ENCODE measurements around the gene ZBTB7A. TPM values are rescaled to one million over a fixed set of nuclear protein-coding genes. Genes with fewer than 3 reads are reported as not detected.

ZBTB7A gene
- total RNA-seq, 1 donor from 2014 or later, result 30.0 TPM

DNA sequence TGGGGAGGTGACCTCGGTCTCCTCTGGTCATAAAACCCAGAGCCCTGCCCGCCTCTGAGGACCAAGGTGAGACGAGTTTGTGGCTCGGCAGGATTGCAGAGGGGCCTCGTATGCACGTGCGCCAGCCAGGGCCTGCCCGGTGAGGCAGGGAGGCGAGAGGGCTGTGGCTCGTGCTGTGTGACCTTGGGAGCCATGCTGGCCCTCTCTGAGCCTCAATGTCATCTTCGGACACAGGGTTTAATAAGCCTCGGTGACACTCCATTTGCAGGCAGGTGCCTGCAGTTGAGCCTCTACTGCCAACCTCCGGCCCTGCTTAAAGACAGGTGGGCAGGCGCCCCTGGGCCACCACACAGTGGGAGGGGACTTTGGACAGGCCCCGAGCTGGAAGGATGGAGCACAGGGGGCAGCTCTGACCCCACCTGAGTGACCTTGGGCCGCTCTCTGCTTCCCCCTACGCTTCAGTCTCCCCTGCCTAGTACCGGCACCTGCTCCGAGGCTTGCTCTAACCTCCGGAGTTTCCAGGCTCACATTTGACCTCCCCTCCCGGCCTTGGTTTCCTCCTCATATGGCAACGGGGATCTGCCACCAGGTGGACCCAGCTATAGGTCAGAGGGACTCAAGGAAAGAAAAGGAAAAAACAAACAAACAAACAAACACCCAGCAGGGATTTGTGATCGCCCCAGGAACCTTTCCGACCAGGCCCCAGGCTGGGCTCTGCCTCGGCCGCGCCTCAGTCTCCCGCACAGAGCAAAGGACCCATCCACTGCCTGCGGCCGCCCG lies 3.1 kb downstream of the ZBTB7A start:
- DNase-seq (ENCODE audit: extremely low spot score, unreplicated experiment), result no peak
- TF ChIP-seq, protein P1, sequence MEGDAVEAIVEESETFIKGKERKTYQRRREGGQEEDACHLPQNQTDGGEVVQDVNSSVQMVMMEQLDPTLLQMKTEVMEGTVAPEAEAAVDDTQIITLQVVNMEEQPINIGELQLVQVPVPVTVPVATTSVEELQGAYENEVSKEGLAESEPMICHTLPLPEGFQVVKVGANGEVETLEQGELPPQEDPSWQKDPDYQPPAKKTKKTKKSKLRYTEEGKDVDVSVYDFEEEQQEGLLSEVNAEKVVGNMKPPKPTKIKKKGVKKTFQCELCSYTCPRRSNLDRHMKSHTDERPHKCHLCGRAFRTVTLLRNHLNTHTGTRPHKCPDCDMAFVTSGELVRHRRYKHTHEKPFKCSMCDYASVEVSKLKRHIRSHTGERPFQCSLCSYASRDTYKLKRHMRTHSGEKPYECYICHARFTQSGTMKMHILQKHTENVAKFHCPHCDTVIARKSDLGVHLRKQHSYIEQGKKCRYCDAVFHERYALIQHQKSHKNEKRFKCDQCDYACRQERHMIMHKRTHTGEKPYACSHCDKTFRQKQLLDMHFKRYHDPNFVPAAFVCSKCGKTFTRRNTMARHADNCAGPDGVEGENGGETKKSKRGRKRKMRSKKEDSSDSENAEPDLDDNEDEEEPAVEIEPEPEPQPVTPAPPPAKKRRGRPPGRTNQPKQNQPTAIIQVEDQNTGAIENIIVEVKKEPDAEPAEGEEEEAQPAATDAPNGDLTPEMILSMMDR (IDR thresholded peaks at IDR 0.05), result no peak

DNA sequence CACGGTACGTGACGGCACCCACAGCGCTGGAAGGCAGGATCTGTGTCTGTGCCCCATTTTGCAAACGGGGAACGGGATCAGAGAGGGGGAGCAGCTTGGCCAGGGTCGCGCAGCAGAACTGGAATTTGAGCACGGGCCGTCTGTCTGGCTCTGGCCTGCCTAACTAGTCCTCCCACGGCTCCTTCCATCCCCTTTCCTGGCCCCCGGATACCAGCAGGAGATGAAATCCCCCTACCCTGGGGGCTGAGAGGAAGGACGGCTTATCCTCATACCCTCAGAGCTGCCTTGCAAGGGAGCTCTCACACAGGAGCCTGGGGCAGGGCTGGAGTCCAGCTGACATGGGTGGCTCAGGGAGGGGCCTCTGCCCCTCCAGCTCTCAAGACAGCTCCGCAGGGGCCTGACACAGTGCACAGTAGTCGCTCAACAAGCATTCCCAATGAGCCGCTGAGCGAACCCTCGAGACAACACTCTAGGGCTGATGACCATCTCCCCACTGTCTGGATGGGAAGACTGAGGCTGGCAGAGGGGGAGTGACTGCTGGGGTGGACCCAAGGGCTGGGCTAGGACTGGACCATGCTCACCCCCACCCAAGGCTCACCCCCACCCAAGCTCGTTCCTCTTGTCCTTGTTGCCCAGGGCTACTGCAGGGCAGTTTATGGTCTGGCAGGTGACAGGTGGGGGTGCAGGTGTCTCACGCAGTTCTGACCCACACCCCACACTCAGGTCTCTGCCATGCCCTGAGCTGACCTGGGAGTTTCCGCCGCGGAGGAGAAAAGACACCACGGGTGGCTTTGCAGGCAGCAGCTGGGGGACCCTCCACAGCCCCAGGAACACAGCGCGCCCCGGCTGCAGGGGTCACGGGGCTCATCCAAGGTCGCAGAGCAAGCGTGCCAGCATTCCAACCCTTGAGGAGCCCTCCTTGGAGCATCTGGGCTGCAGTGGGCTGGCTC lies 4.0 kb downstream of the ZBTB7A start:
- no peak for DNase-seq (ENCODE audit: extremely low spot score, unreplicated experiment)
- peak overlapping the region; percentile 27 for H3K27ac Mint-ChIP-seq (ENCODE audit: unreplicated experiment)
- TF ChIP-seq, protein P1 (IDR thresholded peaks at IDR 0.05), result no peak
- H3K36me3 Mint-ChIP-seq (ENCODE audit: unreplicated experiment), result no peaks in the 10 kb centered on the region
- peaks cover 29% of the 10 kb centered on the region for H3K4me1 Mint-ChIP-seq (ENCODE audit: unreplicated experiment)
- H3K9me3 Mint-ChIP-seq (ENCODE audit: unreplicated experiment), result no peaks in the 10 kb centered on the region
- H3K27me3 Mint-ChIP-seq (ENCODE audit: unreplicated experiment), result no peaks in the 10 kb centered on the region
- H3K4me3 Mint-ChIP-seq (ENCODE audit: unreplicated experiment), result no peak overlapping the region

More for the DNA sequence above, 3.1 kb downstream of the ZBTB7A start:
- Mint-ChIP-seq H3K27me3 (ENCODE audit: unreplicated experiment) (no peaks in the 10 kb centered on the region), H3K4me3 (ENCODE audit: unreplicated experiment) (peak overlapping the region; percentile 74), H3K9me3 (ENCODE audit: unreplicated experiment) (no peaks in the 10 kb centered on the region), H3K27ac (ENCODE audit: unreplicated experiment) (peak overlapping the region; percentile 75), H3K4me1 (ENCODE audit: unreplicated experiment) (peaks cover 29% of the 10 kb centered on the region), H3K36me3 (ENCODE audit: unreplicated experiment) (no peaks in the 10 kb centered on the region)

DNA sequence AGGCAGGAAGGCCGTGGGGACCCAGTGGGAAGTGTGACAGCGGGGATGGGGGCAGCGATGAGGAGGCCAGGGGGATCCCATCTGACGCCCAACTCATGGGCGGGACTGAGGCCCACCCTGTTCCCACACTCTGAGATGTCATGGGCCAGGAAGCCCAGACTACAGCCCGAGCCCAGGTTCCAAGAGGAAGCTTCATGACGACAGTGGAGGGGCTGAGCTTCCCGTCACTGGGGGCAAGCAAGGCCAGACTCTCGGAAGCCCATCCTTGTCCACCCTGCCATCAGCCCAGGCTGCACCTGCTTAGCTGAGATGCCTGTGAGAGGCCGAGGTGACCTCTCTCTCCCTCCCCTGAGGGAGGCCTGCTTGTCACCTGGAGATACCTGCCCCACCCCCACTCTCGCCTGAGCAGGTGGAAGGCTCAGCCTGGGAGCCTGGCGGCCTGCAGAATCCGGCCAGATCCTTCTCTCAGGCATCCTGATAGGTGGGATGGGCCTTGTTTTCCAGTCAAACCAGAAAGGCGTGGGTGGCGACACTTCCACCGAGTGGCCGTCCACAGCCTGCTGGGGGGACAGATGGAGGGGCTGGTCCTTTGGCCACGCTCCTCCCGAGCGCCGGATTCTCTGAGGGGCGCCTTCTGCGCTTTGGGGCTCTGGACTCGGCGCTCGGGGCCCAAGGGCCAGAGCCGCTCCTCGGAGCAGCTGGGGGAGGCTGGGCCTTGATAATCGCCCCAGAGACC lies 4.8 kb downstream of the ZBTB7A start:
- TF ChIP-seq, protein P1 (IDR thresholded peaks at IDR 0.05), result no peak
- Mint-ChIP-seq H3K4me3 (ENCODE audit: unreplicated experiment) (no peak overlapping the region), H3K27me3 (ENCODE audit: unreplicated experiment) (no peaks in the 10 kb centered on the region), H3K9me3 (ENCODE audit: unreplicated experiment) (no peaks in the 10 kb centered on the region), H3K27ac (ENCODE audit: unreplicated experiment) (peak overlapping the region; percentile 27), H3K4me1 (ENCODE audit: unreplicated experiment) (peaks cover 34% of the 10 kb centered on the region), H3K36me3 (ENCODE audit: unreplicated experiment) (no peaks in the 10 kb centered on the region)
- no peak for DNase-seq (ENCODE audit: extremely low spot score, unreplicated experiment)

DNA sequence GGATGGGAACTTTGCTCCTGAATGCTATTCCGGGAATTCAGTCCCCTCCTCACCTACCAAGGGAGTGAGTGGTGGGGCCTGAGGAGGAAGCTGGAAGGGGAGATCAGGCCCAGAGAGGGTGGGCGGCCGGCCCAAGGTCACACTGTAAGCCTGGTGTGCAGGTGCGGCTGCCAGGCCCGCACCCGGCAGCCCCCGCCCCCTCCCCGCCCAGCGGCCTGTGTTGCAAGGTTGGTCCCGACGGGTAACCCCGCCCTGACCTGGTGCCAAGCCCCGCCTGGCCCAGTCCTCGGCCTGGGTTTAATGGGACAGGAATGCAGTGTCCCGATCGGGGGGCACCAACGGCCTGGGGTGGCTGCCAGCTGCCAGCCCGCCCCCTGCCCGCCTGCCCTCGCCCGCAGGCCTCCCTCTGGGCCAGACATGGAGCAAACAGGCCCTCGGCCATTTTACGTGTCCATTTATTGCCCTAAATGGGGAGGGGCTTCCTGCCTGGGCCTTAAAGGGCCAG lies 5.5 kb downstream of the ZBTB7A start:
- peaks cover 34% of the 10 kb centered on the region for H3K4me1 Mint-ChIP-seq (ENCODE audit: unreplicated experiment)
- TF ChIP-seq, protein P1 (IDR thresholded peaks at IDR 0.05), result no peak
- no peak for DNase-seq (ENCODE audit: extremely low spot score, unreplicated experiment)
- H3K9me3 Mint-ChIP-seq (ENCODE audit: unreplicated experiment), result no peaks in the 10 kb centered on the region
- H3K36me3 Mint-ChIP-seq (ENCODE audit: unreplicated experiment), result no peaks in the 10 kb centered on the region
- no peak overlapping the region for H3K4me3 Mint-ChIP-seq (ENCODE audit: unreplicated experiment)
- no peak overlapping the region for H3K27ac Mint-ChIP-seq (ENCODE audit: unreplicated experiment)
- no peaks in the 10 kb centered on the region for H3K27me3 Mint-ChIP-seq (ENCODE audit: unreplicated experiment)
